ENCODE results near the gene GABBR1.
A peak's percentile ranks its signal among the peaks of the same experiment; 100 is the strongest.

GABBR1 gene

DNA sequence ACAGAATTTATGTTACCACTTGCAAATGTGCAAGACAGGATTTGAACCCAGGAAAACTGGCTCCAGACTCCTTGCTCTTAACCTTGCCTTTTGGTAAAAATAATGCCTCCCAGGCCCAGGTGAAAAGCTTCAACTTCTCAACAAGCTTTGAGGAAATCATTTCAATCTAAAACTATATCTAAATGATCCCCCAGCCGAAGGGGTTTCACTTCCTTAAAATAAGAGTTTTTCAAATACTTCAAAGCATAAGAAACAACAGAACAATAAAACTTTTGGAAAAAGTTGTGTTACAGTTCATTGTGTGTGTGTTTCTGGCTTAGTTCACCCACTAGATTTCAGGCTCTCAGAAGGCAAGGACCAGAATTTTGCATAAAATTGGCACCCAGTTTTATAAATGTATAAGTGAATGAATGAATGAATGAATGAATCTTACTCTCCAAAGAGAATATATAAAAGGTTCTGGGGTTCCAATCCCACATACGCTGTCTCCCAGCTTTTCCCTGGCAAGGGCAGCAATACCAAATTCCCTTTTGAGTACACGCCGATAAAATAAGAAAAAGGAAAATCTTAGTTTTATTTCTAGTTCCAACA lies 42.7 kb downstream of the GABBR1 start:
- no peak for DNase-seq (ENCODE audit: low read depth)
- no peak overlapping the region for H3K4me3 ChIP-seq (ENCODE audit: low read length)
- TF ChIP-seq CTCF (conservative IDR thresholded peaks at IDR 0.05; ENCODE audit: low read length), result no peak

DNA sequence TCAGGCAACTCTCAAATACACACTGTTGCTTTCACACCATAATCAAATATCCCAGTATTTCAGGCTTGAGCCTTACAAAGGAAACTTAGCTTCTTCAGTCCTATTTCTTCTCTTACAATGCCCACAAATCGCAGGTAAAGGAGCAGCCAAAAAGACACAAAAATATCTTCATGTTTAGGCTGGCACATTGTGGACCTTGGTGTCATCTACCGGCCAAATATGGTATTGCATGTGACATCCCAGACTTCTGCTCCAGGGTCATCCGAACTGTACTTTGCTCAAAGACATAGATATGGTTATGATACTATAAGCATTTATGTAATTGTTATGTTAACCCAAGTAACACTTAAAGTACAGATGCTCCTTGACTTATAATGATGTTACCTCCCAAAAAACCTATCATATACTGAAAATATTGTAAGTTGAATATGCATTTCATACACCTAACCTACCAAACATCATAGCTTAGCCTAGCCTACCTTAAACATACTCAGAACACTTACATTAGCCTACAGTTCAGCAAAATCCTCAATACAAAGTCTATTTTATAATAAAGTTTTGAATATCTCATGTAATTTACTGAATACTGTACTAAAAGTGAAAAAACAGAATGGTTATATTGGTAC lies 43.4 kb downstream of the GABBR1 start:
- peak; percentile 96 for TF ChIP-seq CTCF (conservative IDR thresholded peaks at IDR 0.05; ENCODE audit: low read length)
- no peak overlapping the region for H3K4me3 ChIP-seq (ENCODE audit: low read length)
- DNase-seq (ENCODE audit: low read depth), result peak; percentile 51

- no peak for DNase-seq (ENCODE audit: low read depth)
- H3K4me3 ChIP-seq (ENCODE audit: low read length), result no peak within 1 kb of the TSS
- no peak for TF ChIP-seq CTCF (conservative IDR thresholded peaks at IDR 0.05; ENCODE audit: low read length)
These were observed 48.2 kb downstream of the GABBR1 start, which contains the start of gene OR2H2 for GRCh38 chr6:29584821-29585220. Gene OR2H2 (plus strand): TSS chr6:29585121. CDS start chr6:29587945, 2,824 bp downstream.

DNA sequence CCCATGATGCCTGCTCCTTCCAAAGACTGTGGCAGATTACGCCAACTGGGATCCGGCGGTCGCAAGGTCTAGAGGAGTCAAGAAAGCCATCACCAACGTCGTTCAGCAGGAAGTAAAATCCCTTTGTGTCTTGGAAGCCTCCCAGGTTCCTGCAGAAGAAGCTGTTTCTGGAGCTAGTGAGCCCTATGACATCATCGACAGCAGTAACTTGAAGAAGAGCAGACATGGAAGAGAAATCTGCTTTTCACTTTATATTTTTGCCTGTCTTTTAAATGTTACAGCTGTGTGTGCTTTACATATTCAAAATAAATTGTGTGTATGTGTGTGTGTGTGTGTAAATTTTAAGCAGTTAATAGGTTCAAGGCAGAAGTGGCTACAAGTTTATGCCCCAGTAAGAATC lies 55.4 kb downstream of the GABBR1 start:
- no peak for DNase-seq (ENCODE audit: low read depth)
- H3K4me3 ChIP-seq (ENCODE audit: low read length), result no peak overlapping the region
- no peak for TF ChIP-seq CTCF (conservative IDR thresholded peaks at IDR 0.05; ENCODE audit: low read length)

- no peak for DNase-seq (ENCODE audit: low read depth)
- no peak overlapping the region for H3K4me3 ChIP-seq (ENCODE audit: low read length)
- no peak for TF ChIP-seq CTCF (conservative IDR thresholded peaks at IDR 0.05; ENCODE audit: low read length)
These were observed 56.9 kb downstream of the GABBR1 start for GRCh38 chr6:29576056-29576455.

- TF ChIP-seq CTCF (conservative IDR thresholded peaks at IDR 0.05; ENCODE audit: low read length), result no peak
- peak; percentile 17 for DNase-seq (ENCODE audit: low read depth)
These were observed 65.0 kb downstream of the GABBR1 start for GRCh38 chr6:29567991-29568390.

GRCh38 chr6:29567541-29567940 lies 65.4 kb downstream of the GABBR1 start:
- DNase-seq (ENCODE audit: low read depth), result no peak
- H3K4me3 ChIP-seq (ENCODE audit: low read length), result no peak overlapping the region
- TF ChIP-seq CTCF (conservative IDR thresholded peaks at IDR 0.05; ENCODE audit: low read length), result no peak

More at GRCh38 chr6:29567991-29568390, 65.0 kb downstream of the GABBR1 start:
- no peak overlapping the region for H3K4me3 ChIP-seq (ENCODE audit: low read length)

Measured in AG10803 (cell line).